Measurements from ENCODE around the gene GOSR2.

GRCh38 chr17:46972346-46972745, 49.4 kb downstream of the GOSR2 start:
- TF ChIP-seq POLR2A (IDR thresholded peaks at IDR 0.05; ENCODE audit: borderline replicate concordance, extremely low read depth, insufficient read depth, insufficient read length) (no peak), YY1 (IDR thresholded peaks at IDR 0.05; ENCODE audit: extremely low read depth, insufficient replicate concordance, low read depth, low read length) (no peak), EZH2 (IDR thresholded peaks at IDR 0.05) (no peak), RAD21 (IDR thresholded peaks at IDR 0.05; ENCODE audit: low read depth) (no peak), POLR2AphosphoS5 (IDR thresholded peaks at IDR 0.05; ENCODE audit: low read depth, low read length) (no peak), REST (IDR thresholded peaks at IDR 0.05; ENCODE audit: low read depth) (no peak)
- TF ChIP-seq, protein P1, sequence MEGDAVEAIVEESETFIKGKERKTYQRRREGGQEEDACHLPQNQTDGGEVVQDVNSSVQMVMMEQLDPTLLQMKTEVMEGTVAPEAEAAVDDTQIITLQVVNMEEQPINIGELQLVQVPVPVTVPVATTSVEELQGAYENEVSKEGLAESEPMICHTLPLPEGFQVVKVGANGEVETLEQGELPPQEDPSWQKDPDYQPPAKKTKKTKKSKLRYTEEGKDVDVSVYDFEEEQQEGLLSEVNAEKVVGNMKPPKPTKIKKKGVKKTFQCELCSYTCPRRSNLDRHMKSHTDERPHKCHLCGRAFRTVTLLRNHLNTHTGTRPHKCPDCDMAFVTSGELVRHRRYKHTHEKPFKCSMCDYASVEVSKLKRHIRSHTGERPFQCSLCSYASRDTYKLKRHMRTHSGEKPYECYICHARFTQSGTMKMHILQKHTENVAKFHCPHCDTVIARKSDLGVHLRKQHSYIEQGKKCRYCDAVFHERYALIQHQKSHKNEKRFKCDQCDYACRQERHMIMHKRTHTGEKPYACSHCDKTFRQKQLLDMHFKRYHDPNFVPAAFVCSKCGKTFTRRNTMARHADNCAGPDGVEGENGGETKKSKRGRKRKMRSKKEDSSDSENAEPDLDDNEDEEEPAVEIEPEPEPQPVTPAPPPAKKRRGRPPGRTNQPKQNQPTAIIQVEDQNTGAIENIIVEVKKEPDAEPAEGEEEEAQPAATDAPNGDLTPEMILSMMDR (IDR thresholded peaks at IDR 0.05 in 2 of 3, conservative IDR thresholded peaks at IDR 0.05 in 1 of 3; ENCODE audit: borderline replicate concordance in 1 of 3, insufficient read depth in 1 of 3, low read depth in 2 of 3, low read length in 2 of 3): no peak

Measured in HCT116 (cell line).